Smooth muscle cell of the brain vasculature (primary cell): ENCODE measurements around the gene NRIP2.

Source experiments
- DNase-seq: peaks from one replicate; pipeline ENCODE4 v3.0.0-alpha.2; 2012; ENCODE audit warnings: low read depth, low spot score

The NRIP2 gene

GRCh38 chr12:2775431-2775830 lies 59.4 kb downstream of the NRIP2 start:
- no peak for DNase-seq
